GM23338 (cell line): ENCODE measurements around the gene TMPRSS9. TPM values are rescaled to one million over a fixed set of nuclear protein-coding genes. Genes with fewer than 3 reads are reported as not detected.

Experiments used
- ATAC-seq: fragments of 200-7000 bp; cut with Tn5 transposase; 3 replicates; pipeline ENCODE4 v1.9.1; 2020
- DNase-seq: peaks from one replicate; pipeline ENCODE4 v3.0.0-alpha.2; 2015; ENCODE audit warnings: low spot score
- H2AFZ ChIP-seq: fragments of 200-600 bp; sonication (generic); 2 replicates; pipeline ENCODE4 v1.8.0; 2016; ENCODE audit warnings: antibody characterized with exemption, mild to moderate bottlenecking, moderate library complexity
- H3F3A ChIP-seq: fragments of 200-600 bp; sonication (generic); replicated peaks from 2 replicates; pipeline ENCODE4 v1.8.0; 2017; ENCODE audit warnings: antibody characterized with exemption, mixed run types, low read depth
- H3K27ac ChIP-seq: fragments of 200-600 bp; sonication (generic); 2 replicates; pipeline ENCODE4 v1.6.1; 2016; ENCODE audit warnings: low read depth
- H3K27me3 ChIP-seq: fragments of 200-600 bp; sonication (generic); 2 replicates; pipeline ENCODE4 v1.8.0; 2016; ENCODE audit warnings: mild to moderate bottlenecking, mixed run types, moderate library complexity; ENCODE audit not compliant: insufficient read depth
- H3K36me3 ChIP-seq: fragments of 200-600 bp; sonication (generic); 2 replicates; pipeline ENCODE4 v1.8.0; 2016; ENCODE audit warnings: mild to moderate bottlenecking; ENCODE audit not compliant: insufficient read depth
- H3K4me1 ChIP-seq: fragments of 200-600 bp; sonication (generic); 2 replicates; pipeline ENCODE4 v1.8.0; 2016; ENCODE audit warnings: mild to moderate bottlenecking, moderate library complexity; ENCODE audit not compliant: insufficient read depth
- H3K4me2 ChIP-seq: fragments of 200-600 bp; sonication (generic); 2 replicates; pipeline ENCODE4 v1.7.1; 2017; ENCODE audit warnings: mixed run types
- H3K4me3 ChIP-seq: fragments of 200-600 bp; sonication (generic); 2 replicates; pipeline ENCODE4 v1.6.1; 2016; ENCODE audit warnings: mixed run types
- H3K79me2 ChIP-seq: fragments of 200-600 bp; sonication (generic); replicated peaks from 2 replicates; pipeline ENCODE4 v1.8.0; 2017; ENCODE audit warnings: mild to moderate bottlenecking; ENCODE audit not compliant: insufficient read depth
- H3K9me2 ChIP-seq: fragments of 200-600 bp; sonication (generic); 2 replicates; pipeline ENCODE4 v1.8.0; 2017; ENCODE audit not compliant: insufficient read depth
- H4K20me1 ChIP-seq: fragments of 200-600 bp; sonication (generic); replicated peaks from 2 replicates; pipeline ENCODE4 v1.8.0; 2017; ENCODE audit warnings: mild to moderate bottlenecking; ENCODE audit not compliant: insufficient read depth
- H3K27ac Mint-ChIP-seq: 2 replicates; pipeline ENCODE4 v1.8.0; 2020; ENCODE audit warnings: inconsistent platforms, mild to moderate bottlenecking, moderate library complexity, mixed read lengths
- H3K27me3 Mint-ChIP-seq: 3 replicates; pipeline ENCODE4 v1.8.0; 2022; ENCODE audit warnings: low read depth, mild to moderate bottlenecking, moderate library complexity, mixed read lengths, inconsistent platforms; ENCODE audit not compliant: insufficient read depth, poor library complexity
- H3K36me3 Mint-ChIP-seq: 3 replicates; pipeline ENCODE4 v1.8.0; 2021; ENCODE audit warnings: low read depth, mild to moderate bottlenecking, inconsistent platforms, moderate library complexity, mixed read lengths
- H3K4me1 Mint-ChIP-seq: 3 replicates; pipeline ENCODE4 v1.8.0; 2020; ENCODE audit warnings: mild to moderate bottlenecking, inconsistent platforms, mixed read lengths
- H3K4me3 Mint-ChIP-seq: 3 replicates; pipeline ENCODE4 v1.8.0; 2021; ENCODE audit warnings: moderate library complexity, mild to moderate bottlenecking, inconsistent platforms, mixed read lengths
- H3K9me3 Mint-ChIP-seq: 3 replicates; pipeline ENCODE4 v1.8.0; 2020; ENCODE audit warnings: moderate library complexity, mild to moderate bottlenecking, inconsistent platforms, mixed read lengths
- CREB1 ChIP-seq: fragments of 250-450 bp; sonication (Bioruptor Pico); IDR thresholded peaks from 2 replicates; pipeline ENCODE4 v1.5.0; 2020; ENCODE audit warnings: low read depth, mild to moderate bottlenecking, moderate library complexity
- CTCF ChIP-seq, 2 experiments: fragments of 200-600 bp in 1 of 2; sonication (generic) in 1 of 2; conservative IDR thresholded peaks; 2 replicates each; pipeline versions ENCODE4 v1.5.1 to v1.6.1; 2016 to 2017; ENCODE audit warnings: antibody characterized with exemption in 2 of 2, low read depth in 2 of 2, mild to moderate bottlenecking in 2 of 2, moderate library complexity in 1 of 2
- ETS1 ChIP-seq: IDR thresholded peaks from 2 replicates; pipeline ENCODE4 v1.6.1; 2016; ENCODE audit warnings: antibody characterized with exemption
- EZH2 ChIP-seq: fragments of 200-600 bp; sonication (generic); IDR thresholded peaks from one replicate; pipeline ENCODE4 v1.8.0; 2017; ENCODE audit warnings: antibody characterized with exemption, mild to moderate bottlenecking, low read depth; ENCODE audit not compliant: unreplicated experiment
- EZH2phosphoT487 ChIP-seq: fragments of 200-600 bp; sonication (generic); IDR thresholded peaks from one replicate; pipeline ENCODE4 v1.8.1; 2018; ENCODE audit warnings: antibody characterized with exemption; ENCODE audit not compliant: unreplicated experiment
- JUNB ChIP-seq: IDR thresholded peaks from one replicate; pipeline ENCODE4 v1.6.1; 2016; ENCODE audit warnings: antibody characterized with exemption; ENCODE audit not compliant: unreplicated experiment
- NANOG ChIP-seq: IDR thresholded peaks from 2 replicates; pipeline ENCODE4 v1.6.1; 2016; ENCODE audit warnings: antibody characterized with exemption, borderline replicate concordance
- POLR2AphosphoS5 ChIP-seq: IDR thresholded peaks from 2 replicates; pipeline ENCODE4 v1.6.1; 2016; ENCODE audit warnings: antibody characterized with exemption, low read depth
- REST ChIP-seq: IDR thresholded peaks from one replicate; pipeline ENCODE4 v1.6.1; 2018; ENCODE audit warnings: antibody characterized with exemption; ENCODE audit not compliant: unreplicated experiment
- STAT1 ChIP-seq: IDR thresholded peaks from one replicate; pipeline ENCODE4 v1.6.1; 2016; ENCODE audit warnings: antibody characterized with exemption; ENCODE audit not compliant: unreplicated experiment
- ZNF114 ChIP-seq: fragments of 250-450 bp; sonication (Bioruptor Pico); IDR thresholded peaks from 2 replicates; pipeline ENCODE4 v1.5.0; 2020; ENCODE audit warnings: mild to moderate bottlenecking, moderate library complexity
- ZNF331 ChIP-seq: fragments of 250-450 bp; sonication (Bioruptor Pico); IDR thresholded peaks from 2 replicates; pipeline ENCODE4 v1.5.0; 2020; ENCODE audit warnings: low read depth, mild to moderate bottlenecking, moderate library complexity
- ZNF462 ChIP-seq: fragments of 250-450 bp; sonication (Bioruptor Pico); IDR thresholded peaks from 2 replicates; pipeline ENCODE4 v1.5.0; 2020; ENCODE audit warnings: mild to moderate bottlenecking, moderate library complexity
- polyA plus RNA-seq: library from polyadenylated mRNA; unstranded; fragments of >200 nt; fragmentation: Nextera tagmentation; extraction: Ambion mirVana; gene quantifications from 2 replicates; pipeline ENCODE4 v1.2.1, GENCODE V29; 2016
- total RNA-seq: library from RNA; depleted of rRNA; stranded (reverse); fragments of >200 nt; shearing (Covaris generic); gene quantifications from 2 replicates; pipeline ENCODE4 v1.2.3, GENCODE V29; 2014

Gene TMPRSS9
- total and polyA plus RNA-seq, 2 experiments from 2014 or later = 0.05 to 0.28 TPM

- Histone ChIP-seq H3K27ac (no peak overlapping the region), H2AFZ (no peak overlapping the region), H4K20me1 (peaks cover 1% of the 10 kb centered on the region; the same call in 1 of the 2 replicates), H3K4me3 (no peak overlapping the region), H3K4me2 (no peak overlapping the region), H3K36me3 (no peaks in the 10 kb centered on the region), H3K9me2 (no peaks in the 10 kb centered on the region), H3F3A (no peaks in the 10 kb centered on the region), H3K79me2 (peaks cover 10% of the 10 kb centered on the region), H3K27me3 (no peaks in the 10 kb centered on the region), H3K4me1 (no peaks in the 10 kb centered on the region)
- H3K9me3 Mint-ChIP-seq = no peaks in the 10 kb centered on the region
- DNase-seq (no peak), ATAC-seq (no peak)
- H3K4me1 Mint-ChIP-seq = peaks cover 6% of the 10 kb centered on the region; the same call in 2 of the 3 replicates
- no peak overlapping the region for H3K27ac Mint-ChIP-seq
- no peak overlapping the region for H3K4me3 Mint-ChIP-seq
- peaks cover 11% of the 10 kb centered on the region for H3K27me3 Mint-ChIP-seq
- peaks cover 24% of the 10 kb centered on the region for H3K36me3 Mint-ChIP-seq
- TF ChIP-seq CTCF (conservative IDR thresholded peaks at IDR 0.05; ENCODE audit: low read depth in 2 of 2) = no peak
- no peak for TF ChIP-seq STAT1
- no peak for TF ChIP-seq REST
- no peak for TF ChIP-seq NANOG
- no peak for TF ChIP-seq POLR2AphosphoS5
- no peak for TF ChIP-seq EZH2
- no peak for TF ChIP-seq CREB1 (CRISPR knock-in tag)
- no peak for TF ChIP-seq ZNF462 (CRISPR knock-in tag)
- TF ChIP-seq ETS1 = no peak
- no peak for TF ChIP-seq JUNB
- TF ChIP-seq ZNF331 (CRISPR knock-in tag) = no peak
- no peak for TF ChIP-seq ZNF114 (CRISPR knock-in tag)
- TF ChIP-seq EZH2phosphoT487 = no peak
Measured at GRCh38 chr19:2321565-2322283, 38.3 kb upstream of the TMPRSS9 start.
